HepG2 (cell line): ENCODE measurements around the gene SLC16A3. TPM values are rescaled to one million over a fixed set of nuclear protein-coding genes. Genes with fewer than 3 reads are reported as not detected.

Experiments used
- BHLHE40 ChIP-seq: IDR thresholded peaks from 2 replicates; pipeline ENCODE4 v1.6.1; 2011; ENCODE audit warnings: low read length, improper control_type of control experiment
- CCAR2 ChIP-seq: fragments of 200-400 bp; formaldehyde crosslinking; optimal IDR thresholded peaks from 2 replicates; pipeline ENCODE3; 2018; ENCODE audit warnings: low read depth, mild to moderate bottlenecking, low read length, moderate library complexity
- CREB1 ChIP-seq, 2 experiments: fragments of 450-650 bp in 1 of 2; IDR thresholded peaks; 2 replicates each; pipeline ENCODE4 v1.6.1; 2016 to 2017; ENCODE audit warnings: control low read depth in 1 of 2, mild to moderate bottlenecking in 1 of 2, missing compliant biosample characterization in 1 of 2, missing genetic modification characterization in 1 of 2
- ELF1 ChIP-seq: sonication (generic); formaldehyde crosslinking; IDR thresholded peaks from 2 replicates; pipeline ENCODE4 v1.4.0; 2020; ENCODE audit warnings: missing genetic modification reagents
- JDP2 ChIP-seq: sonication (generic); formaldehyde crosslinking; IDR thresholded peaks from 2 replicates; pipeline ENCODE4 v1.8.1; 2022; ENCODE audit warnings: missing genetic modification reagents, borderline replicate concordance
- JUND ChIP-seq: sonication (generic); formaldehyde crosslinking; IDR thresholded peaks from 2 replicates; pipeline ENCODE4 v1.8.0; 2022; ENCODE audit warnings: mild to moderate bottlenecking, missing genetic modification reagents
- KDM2A ChIP-seq: sonication (generic); formaldehyde crosslinking; IDR thresholded peaks from 2 replicates; pipeline ENCODE4 v1.4.0; 2020; ENCODE audit warnings: low read depth, missing genetic modification reagents, borderline replicate concordance
- KMT2A ChIP-seq: sonication (generic); formaldehyde crosslinking; IDR thresholded peaks from 2 replicates; pipeline ENCODE4 v1.4.0; 2020; ENCODE audit warnings: missing genetic modification reagents
- PBX3 ChIP-seq: sonication (generic); formaldehyde crosslinking; IDR thresholded peaks from 2 replicates; pipeline ENCODE4 v1.8.1; 2023; ENCODE audit warnings: missing genetic modification reagents, inconsistent platforms, borderline replicate concordance
- STAT5B ChIP-seq: sonication (generic); formaldehyde crosslinking; IDR thresholded peaks from 2 replicates; pipeline ENCODE4 v1.4.0; 2020; ENCODE audit warnings: missing genetic modification reagents
- ZBTB2 ChIP-seq: sonication (generic); formaldehyde crosslinking; IDR thresholded peaks from 2 replicates; pipeline ENCODE4 v1.8.0; 2022; ENCODE audit warnings: low read depth, missing genetic modification reagents
- ZBTB39 ChIP-seq: sonication (generic); formaldehyde crosslinking; IDR thresholded peaks from 2 replicates; pipeline ENCODE4 v1.5.0; 2020; ENCODE audit warnings: missing genetic modification reagents
- ZNF136 ChIP-seq: sonication (generic); formaldehyde crosslinking; IDR thresholded peaks from 2 replicates; pipeline ENCODE4 v1.8.1; 2022; ENCODE audit warnings: low read depth, mild to moderate bottlenecking, moderate library complexity, missing genetic modification reagents
- ZNF496 ChIP-seq: sonication (generic); formaldehyde crosslinking; IDR thresholded peaks from 2 replicates; pipeline ENCODE4 v1.8.1; 2023; ENCODE audit warnings: mild to moderate bottlenecking, moderate library complexity, missing genetic modification reagents; ENCODE audit not compliant: insufficient replicate concordance
- ZNF569 ChIP-seq: sonication (generic); formaldehyde crosslinking; IDR thresholded peaks from 2 replicates; pipeline ENCODE4 v1.5.0; 2020; ENCODE audit warnings: mild to moderate bottlenecking, missing genetic modification reagents, moderate library complexity, borderline replicate concordance
- ZNF790 ChIP-seq: sonication (generic); formaldehyde crosslinking; IDR thresholded peaks from 2 replicates; pipeline ENCODE4 v1.8.0; 2022; ENCODE audit warnings: missing genetic modification reagents, mild to moderate bottlenecking, borderline replicate concordance
- polyA plus RNA-seq, 8 experiments: library from polyadenylated mRNA; depleted of rRNA in 3 of 8; stranded (reverse) in 7 of 8; unstranded in 1 of 8; fragments of >200 nt; fragmentation: Illumina TruSeq in 4 of 8; extraction: Trizol in 4 of 8; gene quantifications; 2 replicates each; pipeline versions ENCODE4 v1.2.1 to v1.2.3, GENCODE V29; 2011 to 2016; ENCODE audit warnings: low read depth in 4 of 8, missing spikeins in 1 of 8, mixed read lengths in 1 of 8; ENCODE audit not compliant: insufficient read depth in 1 of 8
- total RNA-seq, 5 experiments: library from RNA; depleted of rRNA; stranded (reverse); fragments of >200 nt; fragmentation: Illumina TruSeq; extraction: Trizol; gene quantifications; 2 replicates each; pipeline ENCODE4 v1.2.3, GENCODE V29; 2016; ENCODE audit warnings: low read depth in 1 of 5
- TF ChIP-seq, protein P1 (sequence below): sonication (generic); formaldehyde crosslinking; IDR thresholded peaks from 2 replicates; pipeline ENCODE4 v1.4.0; 2020; ENCODE audit warnings: missing genetic modification reagents

Gene SLC16A3
- total and polyA plus RNA-seq, 2 of the 13 experiments (the other 11 are each of a cell fraction or from before 2014, with no cell fraction given): 242 to 349 TPM

- TF ChIP-seq JDP2 (CRISPR knock-in tag) (peak; percentile 50; the same call in 1 of the 2 replicates), CREB1 (IDR thresholded peaks at IDR 0.05) (no peak), CREB1 (CRISPR knock-in tag; IDR thresholded peaks at IDR 0.05) (no peak), ZNF496 (CRISPR knock-in tag) (no peak), ELF1 (CRISPR knock-in tag) (peak; percentile 67), ZBTB2 (peak; percentile 93), KMT2A (CRISPR knock-in tag) (peak; percentile 26; the same call in 1 of the 2 replicates), ZNF136 (CRISPR knock-in tag) (0 out of 2 replicates have a peak, but pooled peaks have one; percentile 59), CCAR2 (no peak), ZNF790 (CRISPR knock-in tag) (no peak), STAT5B (CRISPR knock-in tag) (no peak), PBX3 (CRISPR knock-in tag) (no peak), BHLHE40 (no peak), ZBTB39 (CRISPR knock-in tag) (0 out of 2 replicates have a peak, but pooled peaks have one; percentile 35), JUND (CRISPR knock-in tag) (no peak), KDM2A (CRISPR knock-in tag) (0 out of 2 replicates have a peak, but pooled peaks have one; percentile 57), ZNF569 (no peak)
- TF ChIP-seq, protein P1, sequence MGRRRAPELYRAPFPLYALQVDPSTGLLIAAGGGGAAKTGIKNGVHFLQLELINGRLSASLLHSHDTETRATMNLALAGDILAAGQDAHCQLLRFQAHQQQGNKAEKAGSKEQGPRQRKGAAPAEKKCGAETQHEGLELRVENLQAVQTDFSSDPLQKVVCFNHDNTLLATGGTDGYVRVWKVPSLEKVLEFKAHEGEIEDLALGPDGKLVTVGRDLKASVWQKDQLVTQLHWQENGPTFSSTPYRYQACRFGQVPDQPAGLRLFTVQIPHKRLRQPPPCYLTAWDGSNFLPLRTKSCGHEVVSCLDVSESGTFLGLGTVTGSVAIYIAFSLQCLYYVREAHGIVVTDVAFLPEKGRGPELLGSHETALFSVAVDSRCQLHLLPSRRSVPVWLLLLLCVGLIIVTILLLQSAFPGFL (CRISPR knock-in tag): no peak
These were observed 482 bp upstream of the SLC16A3 start (continued) for GRCh38 chr17:82228278-82228841.
